HG02678 (cell line): Measurements from ENCODE around the gene ERBB3.
A peak's percentile ranks its signal among the peaks of the same experiment; 100 is the strongest.

Experiments used
- ATAC-seq: cut with Tn5 transposase; IDR thresholded peaks from one replicate; pipeline ENCODE4 v1.9.1; 2021; ENCODE audit warnings: mild to moderate bottlenecking, moderate library complexity; ENCODE audit not compliant: unreplicated experiment

ERBB3 gene

GRCh38 chr12:56129942-56130495, 50.1 kb downstream of the ERBB3 start:
- no peak for ATAC-seq

- no peak for ATAC-seq
Observed at GRCh38 chr12:56130876-56131275, 50.9 kb downstream of the ERBB3 start.

- ATAC-seq: no peak
Observed at GRCh38 chr12:56134897-56135296, 54.9 kb downstream of the ERBB3 start.

- ATAC-seq: no peak
Observed at GRCh38 chr12:56137853-56138571, 58.0 kb downstream of the ERBB3 start.

- no peak for ATAC-seq
Observed at GRCh38 chr12:56141946-56142784, 62.2 kb downstream of the ERBB3 start.

GRCh38 chr12:56143217-56143616, 63.3 kb downstream of the ERBB3 start:
- ATAC-seq: no peak

- ATAC-seq: no peak
Observed at GRCh38 chr12:56143870-56144269, 63.9 kb downstream of the ERBB3 start.

GRCh38 chr12:56145217-56145616, 65.3 kb downstream of the ERBB3 start:
- ATAC-seq: no peak

- no peak for ATAC-seq
Observed at GRCh38 chr12:56146492-56147460, 66.8 kb downstream of the ERBB3 start.

- ATAC-seq: no peak
Observed at GRCh38 chr12:56150563-56150962, 70.6 kb downstream of the ERBB3 start.

- ATAC-seq: peak; percentile 50
Observed at GRCh38 chr12:56151672-56152131, 71.7 kb downstream of the ERBB3 start.

GRCh38 chr12:56152132-56152755, 72.3 kb downstream of the ERBB3 start, which contains the start of gene MYL6B:
Gene MYL6B, plus strand, starts transcription at chr12:56152587. Its CDS starts 1,332 bp downstream, at chr12:56153919.
- peak; percentile 89 for ATAC-seq
